Calu3 (cell line): Measurements from ENCODE around the gene PRKRA. TPM values are rescaled to one million over a fixed set of nuclear protein-coding genes. Genes with fewer than 3 reads are reported as not detected.

ENCODE experiments used
- BruUV-seq: library from RNA; stranded (reverse); fragments of 400-500 nt; replicated peaks from 2 replicates; lab custom pipeline; 2021; lab: Mats Ljungman, UMichigan
- CTCF ChIA-PET: fragments of 300-600 bp; sonication (Branson Sonifier 250); formaldehyde crosslinking; loops from one replicate; lab custom pipeline; 2022; ENCODE audit warnings: antibody characterized with exemption; lab: Charles Lee
- DNase-seq: peaks from one replicate; pipeline ENCODE4 v3.0.0; 2022
- H3K27ac Mint-ChIP-seq: one replicate; pipeline ENCODE4 v1.8.0; 2022; ENCODE audit warnings: mixed read lengths; ENCODE audit not compliant: unreplicated experiment
- H3K27me3 Mint-ChIP-seq: one replicate; pipeline ENCODE4 v1.8.0; 2022; ENCODE audit warnings: mixed read lengths; ENCODE audit not compliant: unreplicated experiment
- H3K36me3 Mint-ChIP-seq: one replicate; pipeline ENCODE4 v1.8.0; 2022; ENCODE audit warnings: mild to moderate bottlenecking, moderate library complexity, mixed read lengths; ENCODE audit not compliant: insufficient read depth, unreplicated experiment
- H3K4me1 Mint-ChIP-seq: one replicate; pipeline ENCODE4 v1.8.0; 2022; ENCODE audit warnings: mild to moderate bottlenecking, low read depth, mixed read lengths; ENCODE audit not compliant: unreplicated experiment
- H3K4me3 Mint-ChIP-seq: one replicate; pipeline ENCODE4 v1.8.0; 2022; ENCODE audit warnings: mild to moderate bottlenecking, low read depth, moderate library complexity, mixed read lengths; ENCODE audit not compliant: unreplicated experiment
- H3K9me3 Mint-ChIP-seq: one replicate; pipeline ENCODE4 v1.8.0; 2022; ENCODE audit warnings: low read depth, mixed read lengths; ENCODE audit not compliant: unreplicated experiment
- CTCF ChIP-seq: fragments of 200-600 bp; IDR thresholded peaks from one replicate; pipeline ENCODE4 v1.8.0; 2022; ENCODE audit warnings: antibody characterized with exemption; ENCODE audit not compliant: unreplicated experiment
- intact Hi-C: fragments of 100-400 bp; cut with micrococcal nuclease; formaldehyde crosslinking; loops from one replicate; pipeline ENCODE4 v1.10.0; 2022; ENCODE audit not compliant: unreplicated experiment
- total RNA-seq: library from RNA; stranded (reverse); gene quantifications from 2 replicates; pipeline ENCODE4 v1.2.3, GENCODE V29; 2022

PRKRA gene
- total RNA-seq, 1 experiment from 2014 or later, result 53.2 TPM

- Mint-ChIP-seq H3K36me3 (peaks cover 6% of the 10 kb centered on the region), H3K27me3 (no peaks in the 10 kb centered on the region), H3K27ac (no peak overlapping the region), H3K4me3 (no peak overlapping the region), H3K4me1 (no peaks in the 10 kb centered on the region), H3K9me3 (no peaks in the 10 kb centered on the region)
- CTCF ChIA-PET, result interaction anchor here (0.6 to 1.3 kb wide), 2 partner anchors 306 to 946 kb away, joined by 3 to 8 read pairs; partner anchors contain the start of gene RBM45
- no TSS peak for BruUV-seq
- no peak for TF ChIP-seq CTCF
- intact Hi-C loops, result loop anchor here (5.0 to 10.0 kb wide), 3 partner anchors 211 to 514 kb away; no protein-coding TSS in a partner anchor
- no peak for DNase-seq
These were observed 32.5 kb downstream of the PRKRA start for GRCh38 chr2:178418426-178418825.

GRCh38 chr2:178417916-178418315, 33.1 kb downstream of the PRKRA start:
- H3K36me3 Mint-ChIP-seq, result peaks cover 9% of the 10 kb centered on the region
- H3K27ac Mint-ChIP-seq, result no peak overlapping the region
- no peaks in the 10 kb centered on the region for H3K4me1 Mint-ChIP-seq
- intact Hi-C loops, result loop anchor here (5.0 to 10.0 kb wide), 3 partner anchors 211 to 513 kb away; no protein-coding TSS in a partner anchor
- no peaks in the 10 kb centered on the region for H3K27me3 Mint-ChIP-seq
- CTCF ChIA-PET, result interaction anchor here (0.6 to 0.7 kb wide), 2 partner anchors 282 to 946 kb away, joined by 4 to 8 read pairs; no protein-coding TSS in a partner anchor
- TF ChIP-seq CTCF, result no peak
- BruUV-seq, result no TSS peak
- DNase-seq, result no peak
- H3K9me3 Mint-ChIP-seq, result no peaks in the 10 kb centered on the region
- no peak overlapping the region for H3K4me3 Mint-ChIP-seq

- CTCF ChIA-PET, result no interaction called here
- BruUV-seq, result no TSS peak
- Mint-ChIP-seq H3K27ac (no peak overlapping the region), H3K9me3 (no peaks in the 10 kb centered on the region), H3K36me3 (peaks cover 9% of the 10 kb centered on the region), H3K27me3 (no peaks in the 10 kb centered on the region), H3K4me3 (no peak overlapping the region), H3K4me1 (no peaks in the 10 kb centered on the region)
- no peak for TF ChIP-seq CTCF
- no peak for DNase-seq
- intact Hi-C loops, result loop anchor here (2.0 to 10.0 kb wide), 4 partner anchors 19 to 511 kb away; no protein-coding TSS in a partner anchor
These were observed 35.0 kb downstream of the PRKRA start for GRCh38 chr2:178415979-178416378.

GRCh38 chr2:178414266-178415247, 36.4 kb downstream of the PRKRA start:
- peak overlapping the region; percentile 97 for H3K4me3 Mint-ChIP-seq
- CTCF ChIA-PET, result interaction anchor here (0.5 to 2.3 kb wide), 14 partner anchors 11 to 302 kb away, joined by 3 to 10 read pairs (median 4); partner anchors contain the start of genes PJVK, PRKRA and RBM45
- intact Hi-C loops, result loop anchor here (1.0 to 10.0 kb wide), 7 partner anchors 18 to 510 kb away; partner anchors contain the start of gene RBM45
- no peaks in the 10 kb centered on the region for H3K27me3 Mint-ChIP-seq
- H3K36me3 Mint-ChIP-seq, result peaks cover 9% of the 10 kb centered on the region
- BruUV-seq, result TSS peak; percentile 91
- H3K27ac Mint-ChIP-seq, result no peak overlapping the region
- no peaks in the 10 kb centered on the region for H3K4me1 Mint-ChIP-seq
- DNase-seq, result peak; percentile 91
- TF ChIP-seq CTCF, result peak; percentile 89
- H3K9me3 Mint-ChIP-seq, result no peaks in the 10 kb centered on the region
